GM21576 (cell line): Measurements from ENCODE around the gene UST.
"Not testable (repeated sequence)": the region's sequence is repeated elsewhere in the genome, so short reads cannot be mapped to it uniquely, and the experiment has no call there.

ENCODE experiments used
- ATAC-seq: cut with Tn5 transposase; IDR thresholded peaks from one replicate; pipeline ENCODE4 v1.9.1; 2021; ENCODE audit warnings: mild to moderate bottlenecking, moderate library complexity; ENCODE audit not compliant: unreplicated experiment

The UST gene

GRCh38 chr6:148990403-148990802, 243.6 kb downstream of the UST start:
- ATAC-seq: no peak

DNA sequence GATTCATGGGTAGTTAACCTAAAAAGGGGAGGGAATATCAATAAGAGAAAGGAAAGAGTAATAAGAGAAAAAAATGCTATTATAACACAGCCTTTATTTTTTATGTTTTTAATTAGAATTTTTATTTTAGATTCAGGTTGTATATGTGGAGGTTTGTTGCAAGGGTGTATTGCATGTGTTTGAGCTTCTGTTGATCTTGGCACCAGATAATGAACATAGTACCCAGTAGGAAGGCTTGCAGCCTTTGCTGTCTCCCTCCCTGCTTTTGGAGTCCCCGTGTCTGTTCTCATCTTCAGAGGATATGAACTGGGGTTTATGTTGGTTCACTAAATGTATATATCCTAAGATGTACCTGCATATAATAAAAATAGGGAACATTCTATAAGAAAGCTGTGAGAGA, 250.0 kb downstream of the UST start:
- ATAC-seq: no peak

- no peak for ATAC-seq
Observed at GRCh38 chr6:148997865-148998264, 251.0 kb downstream of the UST start.

- no peak for ATAC-seq
Observed at GRCh38 chr6:148998704-148999103, 251.9 kb downstream of the UST start.

DNA sequence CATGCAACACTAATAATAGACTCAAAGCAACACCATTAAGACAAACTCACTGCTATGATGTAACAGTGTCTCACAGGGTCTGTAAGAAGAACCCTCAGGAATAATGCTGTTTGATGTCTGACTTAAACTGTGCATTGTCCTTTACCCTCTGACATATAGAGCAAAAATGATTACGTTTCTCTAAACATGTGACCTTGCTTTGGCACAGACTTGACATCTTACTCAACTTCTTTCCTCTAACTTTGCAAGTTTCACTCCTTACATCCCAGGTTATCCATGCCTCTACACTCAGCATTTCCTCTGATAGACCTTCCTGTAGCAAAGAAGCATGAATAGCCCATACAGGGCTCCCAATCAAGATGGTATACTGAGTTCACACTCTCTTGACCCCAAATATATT, 252.7 kb downstream of the UST start:
- ATAC-seq: no peak

GRCh38 chr6:148999929-149000468, 253.2 kb downstream of the UST start:
- no peak for ATAC-seq

GRCh38 chr6:149001422-149001821, 254.6 kb downstream of the UST start:
- no peak for ATAC-seq

DNA sequence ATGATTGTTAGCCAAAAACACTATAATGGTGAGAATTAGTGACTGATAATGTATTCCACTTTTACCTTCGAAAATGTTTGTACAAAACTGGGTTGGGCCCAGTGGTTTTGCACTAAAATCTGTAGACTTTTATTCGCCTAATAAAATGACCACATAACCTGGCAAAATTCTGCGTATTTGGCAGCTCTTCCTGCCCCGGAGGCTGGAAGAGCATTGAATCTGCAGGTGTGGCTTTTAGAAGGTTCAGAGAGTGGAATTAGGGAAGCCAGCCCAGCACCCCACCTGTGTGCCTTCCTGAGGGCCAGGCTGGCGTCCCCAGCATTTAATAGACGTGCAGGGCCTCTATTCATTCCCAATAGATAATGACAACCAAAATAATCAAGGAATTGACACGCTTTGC, 256.7 kb downstream of the UST start:
- no peak for ATAC-seq

GRCh38 chr6:149004664-149005063, 257.8 kb downstream of the UST start:
- ATAC-seq: no peak

GRCh38 chr6:149006236-149006635, 259.4 kb downstream of the UST start:
- not testable (repeated sequence) for ATAC-seq

DNA sequence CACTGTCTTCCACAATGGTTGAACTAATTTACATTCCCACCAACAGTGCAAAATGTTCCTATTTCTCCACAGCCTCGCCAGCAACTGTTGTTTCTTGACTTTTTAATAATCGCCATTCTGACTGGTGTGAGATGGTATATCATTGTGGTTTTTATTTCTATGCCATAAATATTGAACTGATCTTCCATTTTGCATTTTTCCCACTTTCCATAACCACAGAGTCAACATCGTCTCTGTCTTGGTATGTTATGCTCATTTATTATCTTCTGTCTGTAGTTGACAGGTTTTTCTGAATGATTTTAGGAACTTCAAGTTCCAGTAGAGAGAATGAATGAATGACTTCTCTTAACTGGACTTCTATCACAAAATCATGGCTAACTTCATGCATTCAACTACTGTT, 259.8 kb downstream of the UST start:
- ATAC-seq: no peak

GRCh38 chr6:149007846-149008245, 261.0 kb downstream of the UST start:
- ATAC-seq: no peak

GRCh38 chr6:149008741-149009140, 261.9 kb downstream of the UST start:
- no peak for ATAC-seq

- no peak for ATAC-seq
Observed at GRCh38 chr6:149012040-149012545, 265.3 kb downstream of the UST start.

- ATAC-seq: no peak
Observed at GRCh38 chr6:149013586-149014344, 266.9 kb downstream of the UST start.

GRCh38 chr6:149014631-149015534, 268.1 kb downstream of the UST start:
- ATAC-seq: no peak

- ATAC-seq: no peak
Observed at GRCh38 chr6:149015535-149016525, 269.0 kb downstream of the UST start.

- no peak for ATAC-seq
Observed at GRCh38 chr6:149016716-149017115, 269.9 kb downstream of the UST start.

DNA sequence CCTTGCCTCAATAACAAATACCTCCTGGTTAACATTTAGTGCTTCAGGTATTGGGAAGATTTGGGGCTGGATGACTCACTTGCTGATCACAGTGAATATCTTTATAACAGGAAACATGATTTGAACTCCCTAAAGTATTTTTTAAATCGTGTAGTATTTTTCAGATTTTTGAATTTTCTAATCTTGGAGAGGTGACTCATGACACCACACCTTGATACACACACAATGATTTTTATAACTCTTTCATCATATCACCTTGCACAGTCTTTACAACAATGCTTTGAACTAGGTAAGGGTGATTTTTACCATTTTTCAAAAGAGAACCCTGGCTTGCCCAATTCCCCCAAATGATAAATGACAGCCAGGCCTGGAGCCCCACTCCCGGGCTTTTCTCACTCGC, 273.5 kb downstream of the UST start:
- no peak for ATAC-seq

DNA sequence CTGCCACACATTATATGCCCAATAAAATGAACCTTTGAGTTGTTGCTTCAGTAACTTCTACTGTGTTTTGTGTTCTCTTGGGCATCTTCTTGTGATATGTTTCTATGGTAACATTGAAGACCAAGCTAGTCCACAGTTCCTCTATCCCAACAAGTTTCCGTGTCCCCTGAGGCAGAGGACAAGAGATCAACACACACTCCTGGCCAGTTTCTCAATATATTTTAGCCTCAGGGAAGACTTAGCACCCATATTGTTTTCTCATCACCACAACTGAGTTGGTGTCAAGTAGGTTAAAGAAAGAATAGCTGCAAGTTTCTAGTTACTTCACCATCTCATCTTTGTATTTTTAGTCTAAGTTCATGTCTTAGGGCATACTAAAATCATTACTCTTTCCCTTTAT, 277.5 kb downstream of the UST start:
- no peak for ATAC-seq
